ENCODE data around the gene PATL1. TPM values are rescaled to one million over a fixed set of nuclear protein-coding genes. Genes with fewer than 3 reads are reported as not detected.

Gene PATL1
- total RNA-seq, 2 donors from 2014 or later = 43.3 to 47.3 TPM

- intact Hi-C loops (cut with DNase I) = no loop called here
- Histone ChIP-seq H3K9me3 (no peaks in the 10 kb centered on the region), H3K4me1 (no peaks in the 10 kb centered on the region), H3K27ac (no peak overlapping the region), H3K36me3 (peaks cover 29% of the 10 kb centered on the region), H3K27me3 (no peaks in the 10 kb centered on the region), H3K4me3 (no peak overlapping the region), H3K9ac (ENCODE audit: low read depth in 2 of 2, low read length in 2 of 2) (no peak overlapping the region)
- no peak for TF ChIP-seq CTCF (IDR thresholded peaks at IDR 0.05)
- no peak for DNase-seq
Measured at GRCh38 chr11:59660621-59661020, 8.2 kb downstream of the PATL1 start.

- intact Hi-C loops (cut with DNase I) = loop anchor here (5.0 kb wide), 1 partner anchor 53 kb away; no protein-coding TSS in a partner anchor
- Histone ChIP-seq H3K27me3 (no peaks in the 10 kb centered on the region), H3K4me1 (no peaks in the 10 kb centered on the region), H3K9me3 (no peaks in the 10 kb centered on the region), H3K4me3 (no peak overlapping the region), H3K27ac (no peak overlapping the region), H3K9ac (ENCODE audit: low read depth in 2 of 2, low read length in 2 of 2) (no peak overlapping the region), H3K36me3 (peaks cover 29% of the 10 kb centered on the region)
- no peak for TF ChIP-seq CTCF (IDR thresholded peaks at IDR 0.05)
- DNase-seq = no peak
Measured at GRCh38 chr11:59659981-59660380, 8.9 kb downstream of the PATL1 start.

- Histone ChIP-seq H3K9ac (ENCODE audit: low read depth in 2 of 2, low read length in 2 of 2) (no peak overlapping the region), H3K9me3 (no peaks in the 10 kb centered on the region), H3K27ac (no peak overlapping the region), H3K36me3 (peaks cover 44% of the 10 kb centered on the region), H3K4me3 (no peak overlapping the region), H3K27me3 (no peaks in the 10 kb centered on the region), H3K4me1 (no peaks in the 10 kb centered on the region)
- TF ChIP-seq CTCF (IDR thresholded peaks at IDR 0.05) = no peak
- intact Hi-C loops (cut with DNase I) = loop anchor here (5.0 kb wide), 1 partner anchor 51 kb away; no protein-coding TSS in a partner anchor
- no peak for DNase-seq
Measured at GRCh38 chr11:59658036-59658435, 10.8 kb downstream of the PATL1 start.

GRCh38 chr11:59654893-59655292, 13.9 kb downstream of the PATL1 start:
- intact Hi-C loops (cut with DNase I) = loop anchor here (5.0 kb wide), 1 partner anchor 48 kb away; no protein-coding TSS in a partner anchor
- Histone ChIP-seq H3K4me3 (no peak overlapping the region), H3K9me3 (no peaks in the 10 kb centered on the region), H3K36me3 (peaks cover 55% of the 10 kb centered on the region), H3K27me3 (no peaks in the 10 kb centered on the region), H3K27ac (no peak overlapping the region), H3K4me1 (no peaks in the 10 kb centered on the region), H3K9ac (ENCODE audit: low read depth in 2 of 2, low read length in 2 of 2) (no peak overlapping the region)
- TF ChIP-seq CTCF (IDR thresholded peaks at IDR 0.05) = no peak
- DNase-seq = no peak

DNA sequence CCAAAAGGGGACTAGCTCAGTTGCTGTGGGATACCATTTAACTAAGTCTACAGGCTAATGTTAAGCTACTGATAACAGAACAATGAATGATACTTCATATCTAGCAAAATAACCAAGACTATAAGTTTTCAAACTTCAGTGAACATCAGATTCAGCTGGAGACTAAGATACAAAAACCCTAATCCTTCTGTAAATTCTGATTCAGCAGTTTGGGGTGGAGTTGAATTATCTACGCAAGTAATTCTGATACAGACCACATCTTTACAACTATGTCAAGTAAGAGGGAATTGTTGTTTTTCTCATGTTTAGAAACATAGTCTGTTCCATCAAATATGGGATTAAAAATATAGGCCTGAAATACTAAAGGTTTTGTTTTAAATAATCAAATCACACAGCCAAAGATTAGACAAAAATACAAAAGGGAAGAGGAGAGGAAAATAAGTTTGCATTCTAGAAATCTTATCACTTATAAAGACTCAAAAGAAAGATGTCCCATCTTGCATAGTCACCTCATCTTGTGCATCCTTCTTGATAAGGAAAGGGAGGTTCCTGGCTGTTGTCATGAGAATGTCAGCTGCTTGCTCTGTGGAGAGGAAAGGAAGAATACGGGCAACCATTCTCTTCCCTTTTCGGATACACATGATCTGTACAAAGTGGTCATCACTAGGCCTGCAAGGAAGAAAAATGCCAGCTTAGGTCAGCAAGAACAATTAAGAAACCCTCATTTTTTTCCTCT, 21.4 kb downstream of the PATL1 start:
- Histone ChIP-seq H3K27me3 (no peaks in the 10 kb centered on the region), H3K36me3 (peaks cover 27% of the 10 kb centered on the region), H3K9ac (ENCODE audit: low read depth in 2 of 2, low read length in 2 of 2) (no peak overlapping the region), H3K27ac (no peak overlapping the region), H3K4me1 (no peaks in the 10 kb centered on the region), H3K9me3 (no peaks in the 10 kb centered on the region), H3K4me3 (no peak overlapping the region)
- no peak for DNase-seq
- TF ChIP-seq CTCF (IDR thresholded peaks at IDR 0.05) = no peak
- intact Hi-C loops (cut with DNase I) = no loop called here

Data from colonic mucosa (tissue), 4 donors.